Muscle of leg (tissue), 11 donors: ENCODE measurements around the gene PCDHGA2. TPM values are rescaled to one million over a fixed set of nuclear protein-coding genes. Genes with fewer than 3 reads are reported as not detected.
"Not testable (repeated sequence)": the region's sequence is repeated elsewhere in the genome, so short reads cannot be mapped to it uniquely, and the experiment has no call there.

Experiments
- DNase-seq: peaks from one replicate; pipeline ENCODE4 v3.0.0; 2013
- H3K27ac ChIP-seq: one replicate; pipeline ENCODE4 v1.5.1; 2013; ENCODE audit warnings: mild to moderate bottlenecking, low read length, control low read depth
- H3K27me3 ChIP-seq: one replicate; pipeline ENCODE4 v1.6.1; 2013; ENCODE audit warnings: low read length; ENCODE audit not compliant: control insufficient read depth, insufficient read depth
- H3K36me3 ChIP-seq: one replicate; pipeline ENCODE4 v1.6.1; 2013; ENCODE audit warnings: low read length; ENCODE audit not compliant: control insufficient read depth, insufficient read depth
- H3K4me1 ChIP-seq: one replicate; pipeline ENCODE4 v1.6.1; 2013; ENCODE audit warnings: low read length; ENCODE audit not compliant: control insufficient read depth, insufficient read depth
- H3K4me3 ChIP-seq: one replicate; pipeline ENCODE4 v1.5.1; 2013; ENCODE audit warnings: low read length, control low read depth
- H3K9me3 ChIP-seq: replicated peaks from 2 replicates; pipeline ENCODE4 v1.6.1; 2013; ENCODE audit warnings: low read depth, low read length; ENCODE audit not compliant: control insufficient read depth
- WGBS: methylation state at CpG from one replicate; pipeline ENCODE4 v1.1.5; 2013; ENCODE audit warnings: missing lambda C conversion rate; ENCODE audit not compliant: insufficient coverage; 5-methylcytosine and 5-hydroxymethylcytosine counted together
- polyA plus RNA-seq, 8 donors: library from polyadenylated mRNA; unstranded; fragments of 120-200 nt; gene quantifications; one replicate each; pipeline versions ENCODE4 v1.2.1 to v1.2.3, GENCODE V29; 2013; ENCODE audit warnings: inconsistent platforms in 1 of 8, low replicate concordance in 1 of 8; ENCODE audit not compliant: insufficient read length in 8 of 8, insufficient read depth in 1 of 8
- total RNA-seq: library from RNA; stranded (reverse); fragments of 120-200 nt; gene quantifications from one replicate; pipeline ENCODE4 v1.2.4, GENCODE V29; 2013

PCDHGA2 gene
- total and polyA plus RNA-seq, 9 donors = 1.6 to 2.8 (median 2.0) TPM

GRCh38 chr5:141362719-141363118, 24.2 kb downstream of the PCDHGA2 start:
- Histone ChIP-seq H3K4me3 (no peak overlapping the region), H3K36me3 (no peaks in the 10 kb centered on the region), H3K27ac (no peak overlapping the region), H3K4me1 (no peaks in the 10 kb centered on the region), H3K9me3 (peaks cover 69% of the 10 kb centered on the region), H3K27me3 (peaks cover 14% of the 10 kb centered on the region)
- DNase-seq = no peak

GRCh38 chr5:141363952-141364660, 25.5 kb downstream of the PCDHGA2 start, which contains the start of gene PCDHGA5:
TSS of gene PCDHGA5 (plus strand) at chr5:141364162. CDS start at chr5:141364331, 169 bp downstream.
- Histone ChIP-seq H3K4me3 (peak within 1 kb of the TSS; percentile 8), H3K4me1 (no peaks in the 10 kb centered on the region), H3K36me3 (no peaks in the 10 kb centered on the region), H3K27me3 (peaks cover 14% of the 10 kb centered on the region), H3K9me3 (peaks cover 63% of the 10 kb centered on the region), H3K27ac (no peak within 1 kb of the TSS)
- peak; percentile 22 for DNase-seq
- 14% methylated on average over 27 of the region's 34 CpGs for WGBS

- H3K9me3 ChIP-seq = peaks cover 62% of the 10 kb centered on the region
- H3K4me3 ChIP-seq = no peak overlapping the region
- peaks cover 20% of the 10 kb centered on the region for H3K27me3 ChIP-seq
- no peak for DNase-seq
- no peak overlapping the region for H3K27ac ChIP-seq
- H3K36me3 ChIP-seq = no peaks in the 10 kb centered on the region
- H3K4me1 ChIP-seq = no peaks in the 10 kb centered on the region
- WGBS = 49% methylated on average over 40 of the region's 46 CpGs
Measured at GRCh38 chr5:141366016-141366896, 27.7 kb downstream of the PCDHGA2 start.

- Histone ChIP-seq H3K27ac (no peak within 1 kb of the TSS), H3K27me3 (peaks cover 22% of the 10 kb centered on the region), H3K36me3 (no peaks in the 10 kb centered on the region), H3K9me3 (peaks cover 61% of the 10 kb centered on the region), H3K4me3 (no peak within 1 kb of the TSS), H3K4me1 (no peaks in the 10 kb centered on the region)
- 21% methylated on average over 20 of the region's 32 CpGs for WGBS
- peak; percentile 5 for DNase-seq
Measured at GRCh38 chr5:141369994-141370848, 31.7 kb downstream of the PCDHGA2 start, which contains the start of gene PCDHGB3. TSS of gene PCDHGB3 (plus strand) at chr5:141370242. CDS start at chr5:141370395, 153 bp downstream.

GRCh38 chr5:141371572-141372475, 33.3 kb downstream of the PCDHGA2 start:
- H3K27ac ChIP-seq = no peak overlapping the region
- DNase-seq = no peak
- H3K4me3 ChIP-seq = no peak overlapping the region
- H3K36me3 ChIP-seq = no peaks in the 10 kb centered on the region
- peaks cover 21% of the 10 kb centered on the region for H3K27me3 ChIP-seq
- no peaks in the 10 kb centered on the region for H3K4me1 ChIP-seq
- 50% methylated on average over 68 of the region's 69 CpGs for WGBS
- H3K9me3 ChIP-seq = peaks cover 60% of the 10 kb centered on the region

- DNase-seq = peak; percentile 17
- H3K9me3 ChIP-seq = peaks cover 72% of the 10 kb centered on the region
- H3K4me3 ChIP-seq = peak within 1 kb of the TSS; percentile 30
- WGBS = 13% methylated on average over 26 of the region's 27 CpGs
- H3K4me1 ChIP-seq = no peaks in the 10 kb centered on the region
- H3K27ac ChIP-seq = no peak within 1 kb of the TSS
- no peaks in the 10 kb centered on the region for H3K36me3 ChIP-seq
- H3K27me3 ChIP-seq = peaks cover 21% of the 10 kb centered on the region
Measured at GRCh38 chr5:141373673-141374317, 35.2 kb downstream of the PCDHGA2 start, which contains the start of gene PCDHGA6. TSS of gene PCDHGA6 (plus strand) at chr5:141373891. CDS start at chr5:141374084, 193 bp downstream.

- H3K9me3 ChIP-seq = peaks cover 72% of the 10 kb centered on the region
Measured at GRCh38 chr5:141374627-141375026, 36.1 kb downstream of the PCDHGA2 start.

GRCh38 chr5:141375444-141376155, 37.0 kb downstream of the PCDHGA2 start:
- peaks cover 66% of the 10 kb centered on the region for H3K9me3 ChIP-seq
- H3K36me3 ChIP-seq, H3K27ac ChIP-seq, DNase-seq, H3K4me3 ChIP-seq, H3K4me1 ChIP-seq: not testable (repeated sequence)
- 65% methylated on average over 32 of the region's 48 CpGs for WGBS
- H3K27me3 ChIP-seq = peaks cover 18% of the 10 kb centered on the region

More at GRCh38 chr5:141374627-141375026, 36.1 kb downstream of the PCDHGA2 start:
- Histone ChIP-seq H3K36me3 (no peaks in the 10 kb centered on the region), H3K4me1 (no peaks in the 10 kb centered on the region), H3K27me3 (peaks cover 21% of the 10 kb centered on the region), H3K4me3 (no peak overlapping the region), H3K27ac (no peak overlapping the region)
- DNase-seq = no peak
- 76% methylated on average over 12 of the region's 14 CpGs for WGBS
